Ascending aorta (tissue), 2 donors: ENCODE data around the gene MYPN. TPM values are rescaled to one million over a fixed set of nuclear protein-coding genes. Genes with fewer than 3 reads are reported as not detected.

Experiments
- DNase-seq, 2 donors: peaks; one replicate each; pipeline ENCODE4 v3.0.0-alpha.2; 2019; ENCODE audit warnings: low spot score in 2 of 2
- H3K27ac ChIP-seq, 2 donors: fragments of 200-600 bp; sonication (generic); one replicate each; pipeline ENCODE4 v1.5.1; 2016 to 2017; ENCODE audit warnings: mild to moderate bottlenecking in 1 of 2
- H3K27me3 ChIP-seq: fragments of 200-600 bp; sonication (generic); one replicate; pipeline ENCODE4 v1.5.1; 2017
- H3K36me3 ChIP-seq, 2 donors: fragments of 200-600 bp; sonication (generic); one replicate each; pipeline ENCODE4 v1.5.1; 2016
- H3K4me1 ChIP-seq, 2 donors: fragments of 200-600 bp; sonication (generic); one replicate each; pipeline ENCODE4 v1.5.1; 2016 to 2017; ENCODE audit warnings: mild to moderate bottlenecking in 1 of 2
- H3K4me3 ChIP-seq, 2 donors: fragments of 200-600 bp; sonication (generic); one replicate each; pipeline ENCODE4 v1.5.1; 2016 to 2017; ENCODE audit warnings: mild to moderate bottlenecking in 1 of 2
- H3K9me3 ChIP-seq, 2 donors: fragments of 200-600 bp; sonication (generic); one replicate each; pipeline ENCODE4 v1.5.1; 2016
- intact Hi-C: fragments of 100-400 bp; cut with DNase I; formaldehyde crosslinking; loops from one replicate; pipeline ENCODE4 v1.15.1; 2023
- total RNA-seq: library from RNA; depleted of rRNA; stranded (reverse); fragments of >200 nt; gene quantifications from one replicate; pipeline ENCODE4 v1.1.0, GENCODE V29; 2016
- TF ChIP-seq, protein P1 (sequence below), 3 experiments: fragments of 200-600 bp in 2 of 3; fragments of 450-650 bp in 1 of 3; sonication (generic) in 2 of 3; IDR thresholded peaks; one replicate each; pipeline ENCODE4 v1.5.1; 2016 to 2019; ENCODE audit warnings: antibody characterized with exemption in 3 of 3, mild to moderate bottlenecking in 1 of 3, moderate library complexity in 1 of 3

Gene MYPN
- total RNA-seq, 1 donor from 2014 or later = not detected

DNA sequence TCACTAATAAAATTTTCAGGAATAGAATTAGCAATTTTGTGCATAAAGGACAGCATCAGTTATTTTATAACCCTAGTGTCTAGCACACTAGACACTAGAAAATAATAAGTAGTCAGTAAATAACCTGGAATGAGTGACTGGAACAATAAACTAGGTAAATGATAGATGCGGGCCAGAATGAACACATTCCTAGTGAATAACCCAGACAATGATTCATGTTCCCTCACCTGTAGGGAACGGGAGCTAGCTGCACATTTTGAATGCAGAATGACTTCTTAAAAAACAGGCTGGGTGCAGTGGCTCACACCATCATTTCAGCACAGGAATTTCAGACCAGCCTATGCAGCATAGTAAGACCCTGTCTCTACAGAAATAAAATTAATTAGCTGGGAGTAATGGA lies 125.8 kb downstream of the MYPN start:
- H3K4me3 ChIP-seq = no peak overlapping the region
- no peaks in the 10 kb centered on the region for H3K27me3 ChIP-seq
- H3K9me3 ChIP-seq = no peaks in the 10 kb centered on the region
- intact Hi-C loops = no loop called here
- no peak overlapping the region for H3K27ac ChIP-seq
- TF ChIP-seq, protein P1, sequence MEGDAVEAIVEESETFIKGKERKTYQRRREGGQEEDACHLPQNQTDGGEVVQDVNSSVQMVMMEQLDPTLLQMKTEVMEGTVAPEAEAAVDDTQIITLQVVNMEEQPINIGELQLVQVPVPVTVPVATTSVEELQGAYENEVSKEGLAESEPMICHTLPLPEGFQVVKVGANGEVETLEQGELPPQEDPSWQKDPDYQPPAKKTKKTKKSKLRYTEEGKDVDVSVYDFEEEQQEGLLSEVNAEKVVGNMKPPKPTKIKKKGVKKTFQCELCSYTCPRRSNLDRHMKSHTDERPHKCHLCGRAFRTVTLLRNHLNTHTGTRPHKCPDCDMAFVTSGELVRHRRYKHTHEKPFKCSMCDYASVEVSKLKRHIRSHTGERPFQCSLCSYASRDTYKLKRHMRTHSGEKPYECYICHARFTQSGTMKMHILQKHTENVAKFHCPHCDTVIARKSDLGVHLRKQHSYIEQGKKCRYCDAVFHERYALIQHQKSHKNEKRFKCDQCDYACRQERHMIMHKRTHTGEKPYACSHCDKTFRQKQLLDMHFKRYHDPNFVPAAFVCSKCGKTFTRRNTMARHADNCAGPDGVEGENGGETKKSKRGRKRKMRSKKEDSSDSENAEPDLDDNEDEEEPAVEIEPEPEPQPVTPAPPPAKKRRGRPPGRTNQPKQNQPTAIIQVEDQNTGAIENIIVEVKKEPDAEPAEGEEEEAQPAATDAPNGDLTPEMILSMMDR (IDR thresholded peaks at IDR 0.05) = no peak
- H3K4me1 ChIP-seq = peaks cover 0 to 2% of the 10 kb centered on the region in 2 donors
- no peak for DNase-seq
- no peaks in the 10 kb centered on the region for H3K36me3 ChIP-seq

DNA sequence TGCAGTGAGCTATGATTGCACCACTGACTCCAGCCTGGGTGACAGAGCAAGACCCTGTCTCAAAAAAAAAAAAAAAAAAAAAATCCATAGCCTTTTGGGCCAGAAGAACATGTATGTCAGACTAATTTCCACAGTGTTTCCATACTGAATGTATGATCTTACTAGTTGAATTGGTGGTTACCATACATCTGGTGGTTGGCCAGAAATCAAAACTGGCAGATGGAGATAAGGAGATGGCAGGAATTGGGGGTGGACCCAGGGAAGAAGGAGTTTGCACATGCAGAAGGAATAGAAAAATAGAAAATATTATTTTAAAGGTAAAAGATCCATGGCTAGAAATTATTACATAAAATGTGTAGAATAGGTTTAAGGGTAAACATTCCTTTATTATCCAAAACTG lies 126.3 kb downstream of the MYPN start:
- intact Hi-C loops = no loop called here
- no peaks in the 10 kb centered on the region for H3K27me3 ChIP-seq
- DNase-seq = no peak
- no peaks in the 10 kb centered on the region for H3K9me3 ChIP-seq
- H3K36me3 ChIP-seq = no peaks in the 10 kb centered on the region
- peaks cover 0 to 2% of the 10 kb centered on the region in 2 donors for H3K4me1 ChIP-seq
- no peak overlapping the region for H3K27ac ChIP-seq
- H3K4me3 ChIP-seq = no peak overlapping the region
- TF ChIP-seq, protein P1 (IDR thresholded peaks at IDR 0.05) = no peak

DNA sequence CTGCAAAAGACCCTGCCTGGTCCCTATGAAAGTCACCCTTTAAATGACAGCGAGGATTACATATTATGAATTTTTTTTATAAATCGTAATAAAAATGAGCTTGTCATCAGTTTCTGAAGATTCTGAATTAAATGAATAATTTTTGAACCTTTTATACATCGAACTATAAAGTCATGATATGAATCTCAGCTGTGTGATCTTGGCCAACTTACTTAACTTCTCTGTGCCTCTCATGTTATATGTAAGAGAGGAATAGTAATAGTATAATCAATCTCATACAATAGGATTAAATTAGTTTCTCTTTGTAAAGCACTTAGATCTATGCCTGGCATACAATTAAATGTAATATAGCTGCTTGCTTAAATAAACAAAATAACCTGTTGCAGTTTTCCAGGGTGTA lies 127.9 kb downstream of the MYPN start:
- H3K27ac ChIP-seq = no peak overlapping the region
- no peak for DNase-seq
- H3K4me1 ChIP-seq = no peaks in the 10 kb centered on the region
- no peaks in the 10 kb centered on the region for H3K27me3 ChIP-seq
- TF ChIP-seq, protein P1 (IDR thresholded peaks at IDR 0.05) = no peak
- H3K9me3 ChIP-seq = no peaks in the 10 kb centered on the region
- intact Hi-C loops = no loop called here
- no peaks in the 10 kb centered on the region for H3K36me3 ChIP-seq
- no peak overlapping the region for H3K4me3 ChIP-seq

DNA sequence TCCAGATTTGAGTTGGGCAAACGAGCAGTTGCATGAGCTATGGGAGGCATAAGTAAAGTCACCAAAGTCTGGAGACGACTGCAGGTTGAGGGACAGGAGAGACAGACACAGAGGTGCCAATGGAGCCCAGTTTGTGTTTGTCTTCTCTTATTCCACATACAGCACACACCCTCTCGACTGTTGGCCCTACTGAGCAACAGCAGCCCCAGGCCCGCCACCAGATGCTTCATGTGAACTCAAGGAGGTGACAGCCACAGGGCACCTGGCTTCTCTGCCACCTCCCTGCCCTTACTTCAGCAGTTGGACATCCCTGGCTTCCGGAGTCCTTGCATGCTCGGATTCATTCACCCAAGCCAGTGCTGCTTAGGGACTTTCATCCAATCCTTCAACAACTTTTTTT lies 129.1 kb downstream of the MYPN start:
- Histone ChIP-seq H3K9me3 (no peaks in the 10 kb centered on the region), H3K4me1 (no peaks in the 10 kb centered on the region), H3K27ac (no peak overlapping the region), H3K4me3 (no peak overlapping the region), H3K36me3 (no peaks in the 10 kb centered on the region), H3K27me3 (no peaks in the 10 kb centered on the region)
- intact Hi-C loops = no loop called here
- TF ChIP-seq, protein P1 (IDR thresholded peaks at IDR 0.05) = no peak
- no peak for DNase-seq

DNA sequence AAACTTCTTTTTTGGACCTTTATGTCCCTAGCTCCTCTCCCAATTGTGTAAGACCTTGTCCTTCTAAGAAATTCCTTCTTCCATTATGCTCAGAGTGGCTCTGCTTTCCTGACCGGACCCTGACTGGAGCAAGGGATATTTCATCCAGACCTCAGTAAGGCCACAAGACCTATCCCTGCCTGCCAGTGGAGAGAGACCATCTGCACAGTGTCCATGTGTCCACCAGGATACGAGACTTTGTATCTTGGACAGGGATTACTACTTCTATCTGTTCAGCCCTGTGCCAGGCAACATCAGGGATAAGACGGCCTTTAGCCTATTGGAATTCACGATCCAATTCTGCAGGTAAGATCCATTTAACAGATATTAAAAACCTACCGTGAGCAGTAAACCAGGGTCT lies 129.8 kb downstream of the MYPN start:
- DNase-seq = no peak
- intact Hi-C loops = no loop called here
- Histone ChIP-seq H3K27me3 (no peaks in the 10 kb centered on the region), H3K4me3 (no peak overlapping the region), H3K9me3 (no peaks in the 10 kb centered on the region), H3K4me1 (no peaks in the 10 kb centered on the region), H3K36me3 (no peaks in the 10 kb centered on the region), H3K27ac (no peak overlapping the region)
- TF ChIP-seq, protein P1 (IDR thresholded peaks at IDR 0.05) = no peak

DNA sequence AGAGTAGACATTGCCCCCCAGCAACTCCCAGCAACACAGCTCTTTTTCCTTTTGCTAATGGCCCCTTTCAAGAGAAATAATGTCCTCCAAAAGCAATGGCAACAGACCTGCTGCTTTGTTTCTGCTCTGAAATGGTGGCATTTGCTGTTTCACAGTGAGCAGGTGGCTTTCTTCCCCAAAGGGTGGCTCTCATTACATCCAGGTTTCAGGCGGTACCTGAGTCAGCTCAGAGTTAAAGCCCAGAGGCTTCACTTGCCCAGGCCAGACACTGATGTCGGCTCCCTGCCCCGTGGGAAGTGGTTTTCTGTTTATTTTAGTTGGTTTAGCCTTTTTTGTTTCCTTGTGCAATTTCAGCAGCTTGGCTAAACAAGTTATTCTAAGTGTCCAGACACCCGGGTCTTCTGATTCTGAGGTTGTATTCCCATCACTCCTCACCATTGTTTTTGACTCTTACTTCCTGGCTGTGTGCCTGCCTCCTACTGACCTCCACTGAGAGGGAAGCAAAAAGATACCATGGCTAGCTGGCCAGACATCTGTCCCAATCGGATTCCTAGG lies 130.4 kb downstream of the MYPN start:
- no peak for DNase-seq
- Histone ChIP-seq H3K36me3 (no peaks in the 10 kb centered on the region), H3K4me1 (no peaks in the 10 kb centered on the region), H3K27me3 (no peaks in the 10 kb centered on the region), H3K27ac (no peak overlapping the region), H3K9me3 (no peaks in the 10 kb centered on the region), H3K4me3 (no peak overlapping the region)
- intact Hi-C loops = no loop called here
- TF ChIP-seq, protein P1 (IDR thresholded peaks at IDR 0.05) = no peak
